Parathyroid adenoma (tissue), 2 donors: ENCODE results near the gene ABLIM2.
"Not testable (repeated sequence)": the region's sequence is repeated elsewhere in the genome, so short reads cannot be mapped to it uniquely, and the experiment has no call there.

Source experiments
- H2AFZ ChIP-seq: fragments of 300-600 bp; sonication (generic); one replicate; pipeline ENCODE4 v1.7.0; 2017; ENCODE audit warnings: antibody characterized with exemption, mild to moderate bottlenecking
- H3K27ac ChIP-seq: fragments of 300-600 bp; sonication (generic); one replicate; pipeline ENCODE4 v1.7.0; 2017
- H3K27me3 ChIP-seq: fragments of 300-600 bp; sonication (generic); one replicate; pipeline ENCODE4 v1.7.0; 2017; ENCODE audit warnings: low read length; ENCODE audit not compliant: control insufficient read depth, insufficient read depth
- H3K36me3 ChIP-seq: fragments of 300-600 bp; sonication (generic); one replicate; pipeline ENCODE4 v1.7.0; 2017; ENCODE audit warnings: low read length; ENCODE audit not compliant: control insufficient read depth, insufficient read depth
- H3K4me1 ChIP-seq: fragments of 300-600 bp; sonication (generic); one replicate; pipeline ENCODE4 v1.7.0; 2017; ENCODE audit warnings: control low read depth
- H3K4me2 ChIP-seq: fragments of 300-600 bp; sonication (generic); one replicate; pipeline ENCODE4 v1.7.0; 2017; ENCODE audit warnings: low read length
- H3K4me3 ChIP-seq: fragments of 300-600 bp; sonication (generic); one replicate; pipeline ENCODE4 v1.7.0; 2017; ENCODE audit warnings: low read depth, low read length
- H3K79me2 ChIP-seq: fragments of 300-600 bp; sonication (generic); one replicate; pipeline ENCODE4 v1.7.0; 2017; ENCODE audit warnings: control low read depth
- H3K9ac ChIP-seq: fragments of 300-600 bp; sonication (generic); one replicate; pipeline ENCODE4 v1.7.0; 2017; ENCODE audit warnings: mild to moderate bottlenecking
- H3K9me3 ChIP-seq: fragments of 300-600 bp; sonication (generic); one replicate; pipeline ENCODE4 v1.7.0; 2017; ENCODE audit warnings: low read length; ENCODE audit not compliant: control insufficient read depth
- TF ChIP-seq, protein P1 (sequence below): fragments of 300-600 bp; sonication (generic); IDR thresholded peaks from one replicate; pipeline ENCODE4 v1.7.0; 2017; ENCODE audit warnings: antibody characterized with exemption, mild to moderate bottlenecking
- donor health status: primary hyperparathyroidism.

The ABLIM2 gene

GRCh38 chr4:7945709-7946380, 212.8 kb downstream of the ABLIM2 start:
- H3K79me2 ChIP-seq: no peaks in the 10 kb centered on the region
- no peaks in the 10 kb centered on the region for H3K36me3 ChIP-seq
- peaks cover 8% of the 10 kb centered on the region for H3K4me1 ChIP-seq
- H2AFZ ChIP-seq: no peak overlapping the region
- H3K4me3 ChIP-seq: no peak overlapping the region
- no peaks in the 10 kb centered on the region for H3K27me3 ChIP-seq
- H3K9me3 ChIP-seq: no peaks in the 10 kb centered on the region
- H3K27ac ChIP-seq: no peak overlapping the region
- no peak overlapping the region for H3K4me2 ChIP-seq
- no peak overlapping the region for H3K9ac ChIP-seq
- TF ChIP-seq, protein P1, sequence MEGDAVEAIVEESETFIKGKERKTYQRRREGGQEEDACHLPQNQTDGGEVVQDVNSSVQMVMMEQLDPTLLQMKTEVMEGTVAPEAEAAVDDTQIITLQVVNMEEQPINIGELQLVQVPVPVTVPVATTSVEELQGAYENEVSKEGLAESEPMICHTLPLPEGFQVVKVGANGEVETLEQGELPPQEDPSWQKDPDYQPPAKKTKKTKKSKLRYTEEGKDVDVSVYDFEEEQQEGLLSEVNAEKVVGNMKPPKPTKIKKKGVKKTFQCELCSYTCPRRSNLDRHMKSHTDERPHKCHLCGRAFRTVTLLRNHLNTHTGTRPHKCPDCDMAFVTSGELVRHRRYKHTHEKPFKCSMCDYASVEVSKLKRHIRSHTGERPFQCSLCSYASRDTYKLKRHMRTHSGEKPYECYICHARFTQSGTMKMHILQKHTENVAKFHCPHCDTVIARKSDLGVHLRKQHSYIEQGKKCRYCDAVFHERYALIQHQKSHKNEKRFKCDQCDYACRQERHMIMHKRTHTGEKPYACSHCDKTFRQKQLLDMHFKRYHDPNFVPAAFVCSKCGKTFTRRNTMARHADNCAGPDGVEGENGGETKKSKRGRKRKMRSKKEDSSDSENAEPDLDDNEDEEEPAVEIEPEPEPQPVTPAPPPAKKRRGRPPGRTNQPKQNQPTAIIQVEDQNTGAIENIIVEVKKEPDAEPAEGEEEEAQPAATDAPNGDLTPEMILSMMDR: no peak

- no peak overlapping the region for H3K4me3 ChIP-seq
- no peak overlapping the region for H3K9ac ChIP-seq
- peaks cover 9% of the 10 kb centered on the region for H3K4me1 ChIP-seq
- TF ChIP-seq, protein P1: no peak
- H3K27me3 ChIP-seq: no peaks in the 10 kb centered on the region
- H3K9me3 ChIP-seq: no peaks in the 10 kb centered on the region
- H3K4me2 ChIP-seq: no peak overlapping the region
- no peaks in the 10 kb centered on the region for H3K79me2 ChIP-seq
- H3K27ac ChIP-seq: no peak overlapping the region
- no peak overlapping the region for H2AFZ ChIP-seq
- H3K36me3 ChIP-seq: no peaks in the 10 kb centered on the region
Measured at GRCh38 chr4:7944599-7945220, 213.9 kb downstream of the ABLIM2 start.

GRCh38 chr4:7943688-7944087, 214.9 kb downstream of the ABLIM2 start:
- not testable (repeated sequence) for H2AFZ ChIP-seq, H3K4me1 ChIP-seq, H3K4me2 ChIP-seq, H3K27ac ChIP-seq, H3K9me3 ChIP-seq, H3K79me2 ChIP-seq, H3K4me3 ChIP-seq, H3K27me3 ChIP-seq, H3K9ac ChIP-seq, H3K36me3 ChIP-seq

- no peak overlapping the region for H3K9ac ChIP-seq
- H3K4me3 ChIP-seq: no peak overlapping the region
- H3K27me3 ChIP-seq: no peaks in the 10 kb centered on the region
- no peaks in the 10 kb centered on the region for H3K9me3 ChIP-seq
- H2AFZ ChIP-seq: no peak overlapping the region
- peaks cover 2% of the 10 kb centered on the region for H3K4me1 ChIP-seq
- H3K36me3 ChIP-seq: no peaks in the 10 kb centered on the region
- no peak overlapping the region for H3K27ac ChIP-seq
- TF ChIP-seq, protein P1: no peak
- H3K4me2 ChIP-seq: no peak overlapping the region
- peaks cover 4% of the 10 kb centered on the region for H3K79me2 ChIP-seq
Measured at GRCh38 chr4:7943211-7943610, 215.4 kb downstream of the ABLIM2 start.

- peak overlapping the region; percentile 88 for H3K27ac ChIP-seq
- no peak overlapping the region for H3K4me3 ChIP-seq
- peaks cover 6% of the 10 kb centered on the region for H3K4me1 ChIP-seq
- peaks cover 4% of the 10 kb centered on the region for H3K79me2 ChIP-seq
- no peak overlapping the region for H3K4me2 ChIP-seq
- TF ChIP-seq, protein P1: no peak
- H2AFZ ChIP-seq: no peak overlapping the region
- H3K36me3 ChIP-seq: no peaks in the 10 kb centered on the region
- H3K27me3 ChIP-seq: no peaks in the 10 kb centered on the region
- no peak overlapping the region for H3K9ac ChIP-seq
- H3K9me3 ChIP-seq: no peaks in the 10 kb centered on the region
Measured at GRCh38 chr4:7941965-7942496, 216.6 kb downstream of the ABLIM2 start.
